A549 (cell line): ENCODE data around the gene MORN4.

ENCODE experiments used
- CHD2 ChIP-seq: fragments of 150-350 bp; IDR thresholded peaks from 2 replicates; pipeline ENCODE4 v1.6.1; 2014; ENCODE audit warnings: low read length; ENCODE audit not compliant: partially characterized antibody
- HDAC2 ChIP-seq: fragments of 200-600 bp; sonication (generic); IDR thresholded peaks from 2 replicates; pipeline ENCODE4 v1.6.1; 2016
- JUN ChIP-seq, 2 experiments: fragments of >200 bp; sonication (Bioruptor Twin); formaldehyde crosslinking; IDR thresholded peaks; 2 replicates in 1 of 2; 3 replicates in 1 of 2; pipeline ENCODE4 v1.6.1; 2016 to 2017
- KDM5A ChIP-seq: fragments of 200-600 bp; sonication (generic); IDR thresholded peaks from 2 replicates; pipeline ENCODE4 v1.6.1; 2016; ENCODE audit warnings: antibody characterized with exemption, mild to moderate bottlenecking
- POLR2A ChIP-seq: IDR thresholded peaks from 2 replicates; pipeline ENCODE4 v1.6.1; 2012; ENCODE audit warnings: mild to moderate bottlenecking, low read length
- POLR2AphosphoS2 ChIP-seq: conservative IDR thresholded peaks from 2 replicates; pipeline ENCODE4 v1.6.1; 2012; ENCODE audit warnings: low read length, improper control_type of control experiment, inconsistent platforms
- RAD21 ChIP-seq, 2 experiments: fragments of >200 bp in 1 of 2; sonication (Bioruptor Twin) in 1 of 2; formaldehyde crosslinking in 1 of 2; IDR thresholded peaks in 1 of 2; conservative IDR thresholded peaks in 1 of 2; 2 replicates in 1 of 2; 3 replicates in 1 of 2; pipeline ENCODE4 v1.6.1; 2012 to 2018; ENCODE audit warnings: inconsistent platforms in 1 of 2
- ZSCAN20 ChIP-seq: fragments of 250-450 bp; sonication (Bioruptor Pico); IDR thresholded peaks from 2 replicates; pipeline ENCODE4 v1.8.0; 2022; ENCODE audit warnings: mild to moderate bottlenecking, moderate library complexity
- TF ChIP-seq, protein P1 (sequence below): IDR thresholded peaks from 2 replicates; pipeline ENCODE4 v1.6.1; 2012
- TF ChIP-seq, protein P2 (sequence below): fragments of 200-600 bp; sonication (generic); IDR thresholded peaks from 2 replicates; pipeline ENCODE4 v1.6.1; 2016; ENCODE audit warnings: antibody characterized with exemption, mild to moderate bottlenecking, moderate library complexity
- TF ChIP-seq, protein P3 (sequence below): fragments of >200 bp; sonication (Bioruptor Twin); formaldehyde crosslinking; IDR thresholded peaks from 3 replicates; pipeline ENCODE4 v1.5.1; 2016
- TF ChIP-seq, protein P4 (sequence below): IDR thresholded peaks from 2 replicates; pipeline ENCODE4 v1.6.1; 2012

DNA sequence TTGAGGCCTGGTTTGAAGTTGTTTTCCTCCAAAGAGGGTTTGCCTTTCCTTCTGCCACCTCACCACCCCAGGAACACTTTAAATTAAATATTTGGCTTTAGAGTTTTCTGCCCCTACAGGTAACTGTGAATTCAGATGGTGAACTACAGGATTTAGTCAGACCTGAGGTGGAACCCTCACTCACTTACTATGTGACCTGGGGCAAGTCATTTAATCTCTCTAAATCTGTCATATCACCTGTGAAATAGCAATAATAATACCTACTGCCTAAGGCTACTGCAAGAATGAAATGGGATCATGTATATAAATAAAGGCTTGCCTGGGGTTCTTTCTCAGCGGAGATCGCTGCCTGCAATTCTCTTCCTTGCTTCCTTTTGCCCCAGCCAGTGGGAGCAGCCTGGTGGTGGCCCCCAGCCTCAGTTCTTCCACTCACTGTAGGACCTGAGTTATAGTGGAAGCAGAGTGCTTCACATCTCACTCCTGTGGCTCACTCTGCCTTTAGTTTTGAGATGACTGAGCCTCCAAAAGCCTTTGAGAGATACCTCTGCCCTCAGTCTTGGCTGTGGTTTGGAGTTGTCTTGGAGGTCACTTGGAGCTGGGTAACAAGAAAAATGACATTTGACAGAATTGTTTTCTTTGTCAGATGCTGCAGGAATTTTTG is 66.8 kb downstream of the MORN4 start:
- TF ChIP-seq JUN (IDR thresholded peaks at IDR 0.05) (no peak), POLR2AphosphoS2 (no peak), POLR2A (no peak), ZSCAN20 (CRISPR knock-in tag) (no peak), CHD2 (no peak), HDAC2 (no peak), KDM5A (no peak), RAD21 (conservative IDR thresholded peaks at IDR 0.05 in 1 of 2, IDR thresholded peaks at IDR 0.05 in 1 of 2) (no peak)
- TF ChIP-seq, protein P1, sequence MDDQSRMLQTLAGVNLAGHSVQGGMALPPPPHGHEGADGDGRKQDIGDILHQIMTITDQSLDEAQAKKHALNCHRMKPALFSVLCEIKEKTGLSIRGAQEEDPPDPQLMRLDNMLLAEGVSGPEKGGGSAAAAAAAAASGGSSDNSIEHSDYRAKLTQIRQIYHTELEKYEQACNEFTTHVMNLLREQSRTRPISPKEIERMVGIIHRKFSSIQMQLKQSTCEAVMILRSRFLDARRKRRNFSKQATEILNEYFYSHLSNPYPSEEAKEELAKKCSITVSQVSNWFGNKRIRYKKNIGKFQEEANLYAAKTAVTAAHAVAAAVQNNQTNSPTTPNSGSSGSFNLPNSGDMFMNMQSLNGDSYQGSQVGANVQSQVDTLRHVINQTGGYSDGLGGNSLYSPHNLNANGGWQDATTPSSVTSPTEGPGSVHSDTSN = no peak
- TF ChIP-seq, protein P2, sequence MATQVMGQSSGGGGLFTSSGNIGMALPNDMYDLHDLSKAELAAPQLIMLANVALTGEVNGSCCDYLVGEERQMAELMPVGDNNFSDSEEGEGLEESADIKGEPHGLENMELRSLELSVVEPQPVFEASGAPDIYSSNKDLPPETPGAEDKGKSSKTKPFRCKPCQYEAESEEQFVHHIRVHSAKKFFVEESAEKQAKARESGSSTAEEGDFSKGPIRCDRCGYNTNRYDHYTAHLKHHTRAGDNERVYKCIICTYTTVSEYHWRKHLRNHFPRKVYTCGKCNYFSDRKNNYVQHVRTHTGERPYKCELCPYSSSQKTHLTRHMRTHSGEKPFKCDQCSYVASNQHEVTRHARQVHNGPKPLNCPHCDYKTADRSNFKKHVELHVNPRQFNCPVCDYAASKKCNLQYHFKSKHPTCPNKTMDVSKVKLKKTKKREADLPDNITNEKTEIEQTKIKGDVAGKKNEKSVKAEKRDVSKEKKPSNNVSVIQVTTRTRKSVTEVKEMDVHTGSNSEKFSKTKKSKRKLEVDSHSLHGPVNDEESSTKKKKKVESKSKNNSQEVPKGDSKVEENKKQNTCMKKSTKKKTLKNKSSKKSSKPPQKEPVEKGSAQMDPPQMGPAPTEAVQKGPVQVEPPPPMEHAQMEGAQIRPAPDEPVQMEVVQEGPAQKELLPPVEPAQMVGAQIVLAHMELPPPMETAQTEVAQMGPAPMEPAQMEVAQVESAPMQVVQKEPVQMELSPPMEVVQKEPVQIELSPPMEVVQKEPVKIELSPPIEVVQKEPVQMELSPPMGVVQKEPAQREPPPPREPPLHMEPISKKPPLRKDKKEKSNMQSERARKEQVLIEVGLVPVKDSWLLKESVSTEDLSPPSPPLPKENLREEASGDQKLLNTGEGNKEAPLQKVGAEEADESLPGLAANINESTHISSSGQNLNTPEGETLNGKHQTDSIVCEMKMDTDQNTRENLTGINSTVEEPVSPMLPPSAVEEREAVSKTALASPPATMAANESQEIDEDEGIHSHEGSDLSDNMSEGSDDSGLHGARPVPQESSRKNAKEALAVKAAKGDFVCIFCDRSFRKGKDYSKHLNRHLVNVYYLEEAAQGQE = no peak
- TF ChIP-seq, protein P3, sequence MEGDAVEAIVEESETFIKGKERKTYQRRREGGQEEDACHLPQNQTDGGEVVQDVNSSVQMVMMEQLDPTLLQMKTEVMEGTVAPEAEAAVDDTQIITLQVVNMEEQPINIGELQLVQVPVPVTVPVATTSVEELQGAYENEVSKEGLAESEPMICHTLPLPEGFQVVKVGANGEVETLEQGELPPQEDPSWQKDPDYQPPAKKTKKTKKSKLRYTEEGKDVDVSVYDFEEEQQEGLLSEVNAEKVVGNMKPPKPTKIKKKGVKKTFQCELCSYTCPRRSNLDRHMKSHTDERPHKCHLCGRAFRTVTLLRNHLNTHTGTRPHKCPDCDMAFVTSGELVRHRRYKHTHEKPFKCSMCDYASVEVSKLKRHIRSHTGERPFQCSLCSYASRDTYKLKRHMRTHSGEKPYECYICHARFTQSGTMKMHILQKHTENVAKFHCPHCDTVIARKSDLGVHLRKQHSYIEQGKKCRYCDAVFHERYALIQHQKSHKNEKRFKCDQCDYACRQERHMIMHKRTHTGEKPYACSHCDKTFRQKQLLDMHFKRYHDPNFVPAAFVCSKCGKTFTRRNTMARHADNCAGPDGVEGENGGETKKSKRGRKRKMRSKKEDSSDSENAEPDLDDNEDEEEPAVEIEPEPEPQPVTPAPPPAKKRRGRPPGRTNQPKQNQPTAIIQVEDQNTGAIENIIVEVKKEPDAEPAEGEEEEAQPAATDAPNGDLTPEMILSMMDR = no peak
- TF ChIP-seq, protein P4, sequence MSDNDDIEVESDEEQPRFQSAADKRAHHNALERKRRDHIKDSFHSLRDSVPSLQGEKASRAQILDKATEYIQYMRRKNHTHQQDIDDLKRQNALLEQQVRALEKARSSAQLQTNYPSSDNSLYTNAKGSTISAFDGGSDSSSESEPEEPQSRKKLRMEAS = no peak
